OCI-LY3 (cell line): ENCODE results near the gene SPPL2A.

Experiments
- CTCF ChIP-seq: fragments of 200-600, 300-600 bp; sonication (generic); IDR thresholded peaks from 2 replicates; pipeline ENCODE4 v1.5.1; 2014; ENCODE audit warnings: antibody characterized with exemption, low read length, low read depth
- EZH2phosphoT487 ChIP-seq: fragments of 200-600 bp; shearing (Covaris generic); IDR thresholded peaks from 2 replicates; pipeline ENCODE4 v1.6.1; 2018; ENCODE audit warnings: antibody characterized with exemption, mixed run types, low read depth

- no peak for TF ChIP-seq CTCF
- no peak for TF ChIP-seq EZH2phosphoT487
Observed at GRCh38 chr15:50753463-50753862, 12.0 kb downstream of the SPPL2A start.
